HG03342 (cell line): Measurements from ENCODE around the gene FXYD2.
"Not testable (repeated sequence)": the region's sequence is repeated elsewhere in the genome, so short reads cannot be mapped to it uniquely, and the experiment has no call there.

Experiments
- ATAC-seq: cut with Tn5 transposase; IDR thresholded peaks from one replicate; pipeline ENCODE4 v1.9.1; 2021; ENCODE audit warnings: mild to moderate bottlenecking, moderate library complexity; ENCODE audit not compliant: unreplicated experiment

The FXYD2 gene

DNA sequence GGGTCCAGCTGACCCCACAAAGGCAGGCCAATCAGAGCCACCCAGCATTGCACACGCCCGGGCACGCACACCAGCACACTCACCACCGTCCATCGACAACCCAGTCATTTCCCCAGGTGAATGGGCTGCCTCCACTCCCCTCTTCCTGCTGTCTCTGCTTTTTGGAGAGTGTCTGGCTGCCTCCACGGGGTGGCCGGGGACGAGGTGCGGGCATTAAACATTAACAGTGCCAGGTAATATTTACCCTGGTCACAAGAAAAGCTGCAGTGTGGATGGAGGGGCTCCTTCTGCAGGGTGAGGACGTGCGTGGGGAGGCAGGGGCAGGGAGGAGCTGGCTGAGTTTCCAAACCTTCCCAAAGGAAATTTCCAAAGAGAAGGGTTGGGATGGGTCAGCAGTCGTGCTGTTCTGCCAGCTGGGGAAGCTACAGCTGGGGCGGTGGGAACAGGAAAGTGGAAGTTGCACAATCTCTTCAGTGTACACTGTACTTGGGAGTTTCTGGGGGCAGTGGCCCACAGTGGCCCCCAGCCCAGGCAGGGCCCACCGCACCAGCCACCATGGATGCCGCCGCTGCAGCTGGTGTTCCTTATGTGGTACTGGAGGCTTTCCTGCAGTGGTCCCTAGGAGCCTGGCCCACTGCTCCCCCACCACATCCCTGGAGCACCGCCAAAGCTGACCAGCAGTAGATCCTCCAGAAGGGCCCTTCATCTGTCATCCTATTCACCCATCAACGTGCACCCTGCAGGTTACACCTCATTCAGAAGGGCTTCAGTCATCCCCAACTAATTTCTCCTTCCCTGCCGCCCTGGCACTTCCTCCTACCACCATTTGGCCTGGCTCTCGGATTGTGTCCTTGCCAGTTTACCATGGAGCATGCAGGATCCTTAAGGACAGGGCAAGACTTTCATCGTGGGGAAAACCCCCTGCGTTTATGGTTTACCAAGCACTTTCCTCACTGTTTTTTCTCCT, at the start of gene FXYD2:
FXYD2 (minus strand) TSS at position 174 of the 967 bp plus-strand sequence; CDS start at position 108, 66 bp downstream.
- ATAC-seq: no peak

DNA sequence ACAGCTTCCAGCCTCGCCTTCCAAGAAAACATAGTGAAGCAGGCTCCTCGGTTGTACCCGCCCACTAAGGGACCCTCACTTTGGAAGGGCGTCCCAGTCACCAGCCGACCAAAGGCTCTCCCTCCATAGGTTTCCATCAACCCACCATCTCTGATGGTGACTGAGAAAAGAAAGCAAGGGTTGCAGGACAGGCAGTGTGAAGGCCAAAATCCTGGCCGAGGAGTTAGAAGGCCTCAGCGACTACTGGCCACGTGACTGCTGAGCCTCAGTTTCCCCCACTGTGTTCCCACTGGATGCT, 49.2 kb upstream of the FXYD2 start:
- no peak for ATAC-seq

DNA sequence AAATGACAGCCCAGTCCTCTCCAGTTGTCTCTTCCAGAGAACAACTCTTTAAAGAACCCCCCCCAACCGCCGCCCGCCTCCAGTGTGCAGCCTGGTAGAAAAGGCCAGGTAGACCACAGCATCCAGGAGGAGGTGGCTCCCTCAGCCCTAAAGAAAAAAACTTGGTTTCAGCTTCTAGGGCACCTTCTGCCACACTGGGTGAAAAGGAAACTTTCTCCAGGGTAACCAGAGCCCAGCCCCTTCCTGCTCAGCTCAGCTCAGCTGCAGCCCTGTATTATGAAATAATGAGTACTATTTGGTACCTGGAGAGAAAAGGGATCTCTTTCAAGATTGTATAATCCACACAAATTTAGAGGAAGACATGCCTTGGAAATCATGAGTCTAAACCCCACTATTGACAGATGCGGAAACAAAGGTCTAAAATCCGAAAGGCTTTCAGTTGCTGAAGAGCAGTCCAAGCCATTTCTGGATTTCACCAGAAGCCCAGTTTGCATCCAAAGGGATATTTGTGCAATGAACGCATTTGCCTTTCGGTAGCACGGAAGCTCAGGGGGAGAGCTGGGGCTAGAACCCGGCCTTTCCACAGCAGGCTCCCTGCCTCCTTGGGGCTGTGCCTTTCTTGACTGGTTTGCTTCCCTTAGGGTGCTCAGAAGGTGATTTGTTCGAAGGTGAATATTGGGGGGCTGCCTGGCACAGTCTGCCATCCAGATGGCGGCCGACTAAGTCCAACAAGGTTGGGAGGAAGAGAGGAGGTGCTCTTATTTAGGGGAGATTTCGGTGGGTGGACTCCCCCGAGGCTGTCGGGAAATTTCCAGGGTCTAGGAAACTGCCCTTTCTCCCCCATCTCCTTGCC, 48.7 kb upstream of the FXYD2 start:
- ATAC-seq: no peak

DNA sequence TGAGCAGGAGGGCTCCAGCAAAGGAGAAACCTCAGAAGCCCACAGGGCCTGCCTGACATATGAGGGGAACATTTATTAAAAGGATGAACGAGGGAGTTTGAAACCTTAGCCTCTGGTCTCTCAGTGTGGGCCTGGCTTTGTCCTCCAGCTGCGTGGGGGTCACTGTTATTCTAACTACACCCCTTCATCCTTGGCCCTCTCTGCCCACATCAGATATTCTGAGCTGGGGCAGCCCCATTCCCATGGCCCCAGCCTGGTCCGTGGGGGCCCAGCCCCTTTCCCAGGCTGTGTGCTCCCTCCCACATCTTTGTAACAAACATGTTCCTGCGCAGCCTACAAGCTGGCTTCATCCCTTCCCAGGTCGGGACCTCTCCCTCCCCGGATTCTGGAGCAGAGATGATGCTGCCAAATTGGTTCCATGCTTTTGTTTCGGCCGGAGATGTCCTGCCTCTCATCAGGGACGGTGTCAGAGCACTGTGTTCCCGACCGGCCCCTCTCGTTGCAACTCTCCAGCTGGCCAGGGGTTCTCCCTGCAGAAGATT, 47.9 kb upstream of the FXYD2 start:
- no peak for ATAC-seq

DNA sequence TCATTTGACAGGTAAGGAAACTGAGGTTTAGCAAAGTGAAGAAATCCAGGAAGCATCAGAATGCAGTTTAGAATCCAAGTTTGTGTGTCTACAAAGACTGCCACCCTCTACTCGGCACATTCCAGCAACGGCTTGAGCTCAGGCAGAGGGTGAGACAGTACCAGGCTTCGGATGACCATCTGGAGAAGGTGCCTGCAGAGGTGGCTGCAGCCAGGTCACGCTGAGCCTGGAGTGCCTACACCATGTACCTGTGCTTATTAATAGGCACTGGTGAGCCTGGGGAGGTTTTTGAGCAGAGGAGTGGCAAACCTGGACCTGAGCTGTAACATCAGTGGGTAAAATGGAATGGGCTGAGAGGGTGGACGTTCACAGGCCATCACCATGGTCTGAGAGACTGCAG, 47.2 kb upstream of the FXYD2 start:
- ATAC-seq: no peak

DNA sequence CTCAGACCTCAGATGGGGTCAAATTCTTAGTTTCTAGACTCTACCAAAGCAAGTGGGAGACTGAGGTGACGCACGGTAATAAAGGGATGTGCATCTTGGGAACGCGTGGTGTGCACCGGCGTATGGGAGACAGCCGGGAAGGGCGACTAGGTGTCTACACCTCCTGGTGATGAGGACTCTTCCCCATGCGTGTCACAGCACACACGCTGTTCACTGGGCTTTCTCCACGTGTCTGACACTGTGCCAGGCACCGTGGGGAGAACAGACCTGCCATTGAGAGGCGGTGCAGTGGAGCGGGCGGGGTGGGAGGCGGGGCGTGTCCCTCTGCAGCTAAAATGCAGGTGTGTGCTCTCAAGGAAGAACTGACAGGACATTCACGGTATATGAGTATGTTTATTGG, 46.6 kb upstream of the FXYD2 start:
- ATAC-seq: no peak

DNA sequence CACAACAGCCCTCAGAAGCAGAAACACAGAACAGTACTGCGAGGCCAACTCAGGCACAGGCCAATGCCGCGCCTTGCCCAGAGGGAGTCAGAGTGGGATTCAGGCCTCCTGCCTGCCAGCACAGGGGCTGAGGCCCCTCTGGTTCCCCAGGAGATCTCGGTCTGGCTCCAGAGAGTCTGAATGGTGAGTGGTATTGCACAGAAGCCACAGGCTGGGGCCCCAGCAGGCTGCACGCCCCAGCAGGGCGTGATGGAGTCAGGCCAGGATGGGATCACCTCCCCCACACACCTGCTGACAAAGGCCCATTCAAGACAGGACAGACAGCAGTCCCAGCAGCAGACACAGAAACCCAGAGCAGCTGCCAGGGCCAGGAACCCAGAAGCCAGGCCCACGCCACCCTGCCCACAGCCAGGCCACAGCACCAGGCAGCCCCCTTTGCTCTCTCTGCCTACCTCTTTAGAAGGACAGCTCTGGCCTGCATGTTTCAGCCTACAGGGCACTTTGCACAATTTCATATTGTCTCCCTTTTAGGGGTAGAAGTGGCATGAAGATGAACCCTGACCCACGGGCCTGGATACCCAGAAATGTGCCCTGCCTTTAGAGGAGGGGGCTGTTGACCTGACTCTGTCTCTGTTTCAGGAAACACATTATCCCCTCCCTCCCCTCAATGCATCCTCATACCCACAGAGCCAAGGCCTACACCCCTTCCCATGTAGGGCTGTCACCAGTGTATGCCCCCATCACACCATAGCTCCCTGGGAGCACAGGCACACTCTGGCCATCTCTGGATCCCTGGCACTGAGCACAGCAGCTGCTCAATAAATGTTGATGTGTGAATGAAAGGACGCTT, 45.8 kb upstream of the FXYD2 start:
- ATAC-seq: no peak

DNA sequence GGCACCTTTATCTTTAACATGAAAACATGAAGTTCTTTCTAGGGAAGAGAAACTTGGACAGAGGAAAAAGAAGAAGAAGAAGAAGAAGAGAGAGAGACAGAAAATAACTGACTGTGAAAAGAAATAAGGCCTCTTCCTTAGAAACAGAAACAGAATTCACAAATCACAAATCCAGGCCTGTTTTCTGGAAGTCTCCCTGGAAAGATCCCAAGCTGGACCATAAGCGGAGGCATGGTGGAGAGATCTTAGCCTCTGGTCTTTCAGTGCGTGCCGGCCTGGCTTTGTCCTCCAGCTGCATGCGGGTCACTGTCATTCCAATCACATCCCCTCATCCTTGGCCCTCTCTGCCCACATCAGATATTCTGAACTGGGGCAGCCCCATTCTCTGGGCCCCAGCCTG, 45.1 kb upstream of the FXYD2 start:
- ATAC-seq: no peak

DNA sequence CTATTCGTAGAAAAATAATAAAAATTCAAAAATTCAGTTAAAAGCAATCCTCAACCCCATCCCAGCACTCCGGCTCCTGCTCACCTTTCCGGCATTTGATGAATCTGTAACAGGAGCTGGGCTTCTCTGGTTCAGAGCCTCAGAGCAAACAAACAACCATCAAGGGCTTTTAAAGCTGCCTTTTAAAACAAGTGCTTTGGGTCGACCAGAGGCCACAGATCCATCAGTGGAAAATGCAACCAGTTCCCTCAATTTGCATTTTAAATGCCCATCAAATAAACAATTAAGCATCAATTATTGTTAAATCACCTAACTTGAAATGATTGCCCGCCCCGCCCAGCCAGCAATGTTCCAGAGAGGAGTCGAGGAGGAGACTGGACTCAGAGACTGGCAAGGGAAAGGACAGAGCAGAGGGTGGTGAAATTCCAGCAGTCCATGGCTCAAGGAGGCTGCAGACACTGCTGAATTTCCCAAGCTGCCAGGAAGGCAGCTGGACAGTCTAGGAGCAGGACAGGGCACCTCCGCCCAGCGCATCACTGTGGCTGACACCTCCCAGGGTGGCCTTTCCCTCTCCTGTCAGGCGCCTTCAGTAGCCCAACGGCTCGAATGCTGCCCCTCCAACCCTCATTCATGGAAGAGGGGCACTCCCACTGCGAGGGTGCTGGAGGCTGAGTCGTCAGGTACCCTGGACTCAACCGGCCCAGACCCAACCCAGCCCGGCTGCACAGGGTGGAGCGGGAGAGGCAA, 44.4 kb upstream of the FXYD2 start:
- no peak for ATAC-seq

DNA sequence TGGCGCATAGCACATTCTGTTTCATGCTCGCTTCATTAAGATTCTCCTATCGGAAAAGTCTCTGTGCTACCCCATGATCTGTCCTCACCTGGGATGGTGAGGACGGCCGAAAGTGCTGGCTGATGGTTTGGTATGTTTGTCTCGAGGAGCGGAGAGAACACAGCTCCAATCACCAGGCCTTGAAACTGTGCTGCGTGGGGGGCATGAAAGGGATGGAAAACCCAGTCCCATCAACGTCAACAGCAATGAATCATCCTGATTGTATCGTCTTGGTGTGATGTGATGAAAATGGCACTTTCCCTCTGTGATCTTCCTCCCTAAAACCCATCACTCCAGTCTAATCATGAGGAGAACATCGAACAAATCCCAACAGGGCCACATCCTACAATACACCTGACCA, 43.5 kb upstream of the FXYD2 start:
- no peak for ATAC-seq

DNA sequence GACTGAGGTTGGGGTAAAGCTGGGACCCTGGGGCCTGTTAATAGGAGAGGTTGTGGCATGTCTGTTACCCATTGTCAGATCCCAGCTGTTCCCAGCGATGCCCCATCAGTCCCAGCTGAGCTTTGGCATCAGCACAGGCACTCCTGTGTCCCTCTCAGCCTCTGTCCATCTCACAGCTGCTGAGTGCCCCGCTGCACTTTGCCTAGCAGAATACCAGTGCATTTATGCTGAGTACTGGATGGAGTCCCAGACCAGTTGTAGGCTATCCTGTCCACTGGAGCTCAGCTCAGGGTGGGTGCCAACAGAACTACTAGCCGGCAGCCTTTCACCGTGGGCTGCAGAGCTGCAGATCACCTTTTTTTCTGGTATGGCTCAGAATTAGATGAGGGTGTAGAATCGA, 42.0 kb upstream of the FXYD2 start:
- no peak for ATAC-seq

DNA sequence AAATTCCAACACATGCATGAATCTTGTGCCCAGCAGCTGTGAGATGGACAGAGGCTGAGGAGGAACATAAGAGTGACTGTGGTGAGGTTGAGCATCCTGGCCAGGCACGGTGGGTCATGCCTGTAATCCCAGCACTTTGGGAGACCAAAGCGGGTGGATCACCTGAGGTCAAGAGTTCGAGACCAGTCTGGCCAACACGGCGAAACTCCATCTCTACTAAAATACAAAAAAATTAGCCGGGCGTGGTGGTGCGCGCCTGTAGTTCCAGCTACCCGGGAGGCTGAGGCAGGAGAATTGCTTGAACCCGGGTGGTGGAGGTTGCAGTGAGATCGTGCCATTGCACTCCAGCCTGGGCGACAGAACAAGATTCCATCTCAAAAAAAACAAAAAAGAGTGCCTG, 41.0 kb upstream of the FXYD2 start:
- not testable (repeated sequence) for ATAC-seq

DNA sequence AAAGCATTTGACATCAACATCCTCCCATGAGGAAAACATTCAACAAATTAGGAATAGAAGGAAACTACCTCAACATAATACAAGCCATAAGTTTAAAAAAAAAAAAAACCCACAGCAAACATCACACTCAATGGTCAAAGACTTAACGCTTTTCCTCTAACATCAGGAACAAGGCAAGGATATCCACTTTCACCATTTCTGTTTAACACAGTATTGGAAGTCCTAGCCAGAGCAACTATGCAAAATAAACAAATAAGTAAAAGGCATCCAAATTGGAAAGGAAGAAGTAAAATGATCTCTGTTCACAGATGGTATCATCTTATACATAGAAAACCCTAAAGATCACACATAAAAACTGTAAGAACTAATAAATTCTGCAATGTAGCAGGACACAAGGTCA, 38.8 kb upstream of the FXYD2 start:
- no peak for ATAC-seq

DNA sequence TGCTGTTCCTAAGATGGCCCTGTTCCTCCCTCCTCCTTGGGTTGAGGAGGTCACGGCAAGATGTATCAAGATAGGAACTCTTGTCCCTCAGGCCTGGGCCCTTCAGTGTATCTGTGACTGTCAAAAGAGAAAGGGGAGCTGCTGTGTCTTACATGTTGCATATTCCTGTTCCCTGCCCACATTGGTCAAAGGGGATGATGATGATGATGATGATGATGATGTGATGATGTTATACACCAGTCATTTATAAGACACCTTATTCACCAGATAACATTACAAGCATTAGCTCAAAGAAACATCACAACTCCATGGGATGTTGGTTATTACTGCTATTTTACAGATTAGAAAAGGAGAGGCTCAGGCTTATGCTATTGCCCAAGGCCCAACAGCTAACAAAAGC, 38.2 kb upstream of the FXYD2 start:
- ATAC-seq: no peak

DNA sequence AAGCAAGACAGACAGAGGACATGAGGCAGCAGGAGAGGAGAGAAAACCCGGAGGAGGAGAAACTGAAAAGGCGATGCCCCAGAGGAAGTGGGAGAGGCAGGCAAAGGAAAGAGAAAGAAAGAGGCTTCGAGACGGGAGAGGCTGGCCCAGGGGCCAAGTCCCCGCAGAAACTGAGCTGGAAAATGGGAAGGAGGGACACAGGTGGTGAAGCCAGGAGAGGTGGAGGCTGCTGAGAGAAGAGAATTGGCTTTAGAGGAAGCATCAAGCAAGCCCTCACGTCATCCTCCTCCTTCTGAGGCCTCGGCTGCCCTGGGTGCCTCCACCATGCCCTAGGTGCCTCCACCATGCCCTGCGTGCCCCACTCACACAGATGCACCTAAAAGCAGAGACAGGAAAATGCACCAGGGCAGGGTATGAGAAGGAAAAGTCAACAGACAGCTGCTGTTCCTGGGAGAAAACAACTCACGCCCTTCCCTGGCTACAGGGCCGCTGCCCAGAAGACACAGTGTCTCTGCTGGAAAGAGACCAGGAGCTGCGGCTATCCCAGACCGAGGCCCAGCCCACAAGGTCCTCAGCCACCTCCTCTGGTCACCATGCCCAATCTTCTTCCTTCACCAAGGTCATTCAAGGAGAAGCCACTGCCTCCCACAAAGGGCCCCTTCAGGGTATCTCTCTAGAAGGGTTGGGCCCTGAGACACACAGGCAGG, 37.6 kb upstream of the FXYD2 start:
- no peak for ATAC-seq

DNA sequence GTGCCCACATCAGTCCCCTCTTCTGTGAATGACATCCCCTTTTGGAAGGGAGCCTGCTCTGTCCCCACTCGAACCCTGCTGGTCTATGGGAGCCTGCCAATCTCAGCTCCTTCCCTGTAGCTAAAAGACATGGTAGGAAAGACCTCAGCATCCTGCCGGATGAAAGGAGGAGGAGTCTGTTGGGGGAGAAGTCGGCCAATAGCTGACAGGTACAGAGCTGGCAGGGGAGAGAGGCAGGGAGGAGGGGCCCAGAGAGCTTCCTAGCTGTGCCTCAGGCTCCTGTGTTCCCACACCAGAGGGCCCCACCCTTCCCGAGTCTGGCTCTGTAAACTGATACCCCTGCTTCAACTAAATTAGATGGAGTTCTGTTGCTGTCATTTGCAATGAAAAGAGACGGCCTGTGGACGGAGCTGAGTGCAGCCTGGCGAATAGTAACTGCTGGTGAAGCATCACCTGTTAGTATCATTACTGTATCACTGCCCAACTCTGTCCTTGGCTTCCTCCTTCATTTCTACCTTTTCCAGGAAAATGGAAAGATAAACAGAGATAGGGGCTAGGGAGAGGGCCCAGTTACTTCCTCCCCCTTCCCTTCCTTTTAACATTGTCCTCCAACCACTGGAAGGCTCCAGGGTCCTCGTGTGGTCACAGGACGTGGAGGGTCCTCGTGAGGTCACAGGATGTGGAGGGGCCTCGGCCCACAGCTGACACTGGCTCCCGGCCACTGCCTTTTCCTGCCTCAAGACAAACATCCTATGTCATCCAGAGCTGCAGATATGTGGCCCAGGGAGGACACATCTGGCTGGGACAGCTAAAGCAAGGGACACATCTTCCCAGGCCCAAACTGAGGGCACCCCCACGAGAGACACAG, 36.8 kb upstream of the FXYD2 start:
- no peak for ATAC-seq

DNA sequence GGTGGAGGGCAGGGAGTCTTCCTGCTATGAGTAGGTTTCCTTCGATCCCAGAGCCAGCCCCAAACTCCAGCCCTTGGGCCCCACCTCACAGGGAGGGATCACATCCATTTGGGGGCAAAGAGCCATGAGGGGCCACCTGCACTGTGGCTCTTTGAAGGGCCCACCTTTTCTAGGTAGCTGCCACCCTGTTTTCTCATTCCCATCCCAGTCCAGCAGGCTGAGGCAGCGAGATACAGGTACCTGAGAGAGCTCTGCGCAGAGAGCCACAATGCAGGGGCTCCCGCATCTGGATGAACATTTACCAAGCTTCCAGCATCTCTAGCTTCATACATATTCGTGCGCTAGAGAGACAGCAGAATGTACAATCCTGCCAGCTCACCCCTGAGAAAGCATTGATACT, 35.6 kb upstream of the FXYD2 start:
- no peak for ATAC-seq

DNA sequence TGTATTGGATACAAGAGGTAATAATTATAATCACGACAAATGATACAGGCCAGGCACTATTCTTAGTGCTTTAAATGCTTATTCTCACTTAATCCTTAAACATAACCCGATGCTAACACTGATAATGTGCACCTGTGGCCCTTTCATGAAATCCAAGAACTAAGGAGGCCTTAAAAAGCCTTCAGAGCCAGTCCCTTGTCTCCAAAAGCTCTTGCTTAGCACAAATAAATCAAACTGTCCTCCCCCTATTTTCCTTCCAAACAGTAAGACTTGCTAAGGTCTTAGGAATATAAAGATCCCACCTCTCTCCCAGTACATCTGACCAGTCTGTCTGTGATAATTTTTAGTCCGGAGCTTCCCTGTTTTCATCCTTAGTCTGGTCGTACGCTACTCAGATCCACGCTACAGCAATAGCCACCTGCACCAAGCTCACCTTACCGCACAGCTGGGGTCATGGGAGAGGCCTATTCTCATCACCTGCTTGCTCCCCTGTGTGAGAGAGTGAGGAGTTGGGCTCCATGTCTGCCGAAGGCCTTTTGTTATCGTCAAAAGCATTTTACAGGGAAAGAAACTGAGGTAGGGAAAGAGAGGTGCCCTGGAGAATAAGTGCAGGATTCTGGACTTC, 35.1 kb upstream of the FXYD2 start:
- no peak for ATAC-seq
